Activated CD8-positive, alpha-beta memory T cell treated with anti-CD3 and anti-CD28 coated beads for 4 hours (primary cell): ENCODE results near the gene SLC35E1.
A peak's percentile ranks its signal among the peaks of the same experiment; 100 is the strongest.
"Not testable (repeated sequence)": the region's sequence is repeated elsewhere in the genome, so short reads cannot be mapped to it uniquely, and the experiment has no call there.

Experiments
- DNase-seq, 2 donors: peaks; one replicate each; pipeline ENCODE4 v3.0.0-alpha.2; 2020; ENCODE audit warnings: low read depth in 2 of 2

SLC35E1 gene

GRCh38 chr19:16581971-16582343 lies 9.7 kb upstream of the SLC35E1 start:
- DNase-seq: no peak

GRCh38 chr19:16581145-16581970 lies 9.1 kb upstream of the SLC35E1 start:
- DNase-seq: no peak

GRCh38 chr19:16579381-16579780 lies 7.2 kb upstream of the SLC35E1 start:
- no peak for DNase-seq

- DNase-seq: no peak
These were observed 5.3 kb upstream of the SLC35E1 start for GRCh38 chr19:16577531-16577985.

- DNase-seq: no peak
These were observed 4.7 kb upstream of the SLC35E1 start for GRCh38 chr19:16576690-16577530.

- DNase-seq: no peak
These were observed 3.9 kb upstream of the SLC35E1 start for GRCh38 chr19:16575861-16576689.

GRCh38 chr19:16575282-16575681 lies 3.1 kb upstream of the SLC35E1 start:
- no peak for DNase-seq

- DNase-seq: no peak
These were observed 1.7 kb upstream of the SLC35E1 start for GRCh38 chr19:16573925-16574324.

- no peak for DNase-seq
These were observed 1.1 kb upstream of the SLC35E1 start for GRCh38 chr19:16573296-16573695.

- no peak for DNase-seq
These were observed 338 bp downstream of the SLC35E1 start for GRCh38 chr19:16571822-16572331.

GRCh38 chr19:16571283-16571682 lies 932 bp downstream of the SLC35E1 start:
- no peak for DNase-seq

- DNase-seq: no peak
These were observed 2.5 kb downstream of the SLC35E1 start for GRCh38 chr19:16569609-16570320.

GRCh38 chr19:16566702-16567101 lies 5.5 kb downstream of the SLC35E1 start:
- DNase-seq: no peak

- peak; percentile 44 to 66 for DNase-seq
These were observed 6.1 kb downstream of the SLC35E1 start for GRCh38 chr19:16566161-16566560.

- DNase-seq: no peak
These were observed 7.4 kb downstream of the SLC35E1 start for GRCh38 chr19:16564842-16565241.

GRCh38 chr19:16562608-16563025 lies 9.6 kb downstream of the SLC35E1 start:
- DNase-seq: no peak

GRCh38 chr19:16561382-16561781 lies 10.8 kb downstream of the SLC35E1 start:
- no peak for DNase-seq

- no peak for DNase-seq
These were observed 12.4 kb downstream of the SLC35E1 start for GRCh38 chr19:16559780-16560276.

- DNase-seq: no peak
These were observed 17.4 kb downstream of the SLC35E1 start for GRCh38 chr19:16554776-16555175.

GRCh38 chr19:16551902-16552301 lies 20.3 kb downstream of the SLC35E1 start:
- not testable (repeated sequence) for DNase-seq

- DNase-seq: no peak
These were observed 23.3 kb downstream of the SLC35E1 start for GRCh38 chr19:16548956-16549355.
